IMR-90 (cell line): ENCODE measurements around the gene TMEM219. TPM values are rescaled to one million over a fixed set of nuclear protein-coding genes. Genes with fewer than 3 reads are reported as not detected.

Source experiments
- ATAC-seq: fragments of 200-7000 bp; cut with Tn5 transposase; 2 replicates; pipeline ENCODE4 v1.9.1; 2020; ENCODE audit warnings: low read depth, mild to moderate bottlenecking, moderate library complexity
- BruUV-seq: library from RNA; stranded (reverse); fragments of 400-500 nt; replicated peaks from 2 replicates; lab custom pipeline; 2021; lab: Mats Ljungman, UMichigan
- CTCF ChIA-PET: fragments of 300-600 bp; formaldehyde crosslinking; extraction: SDS; loops from one replicate; lab custom pipeline; 2021; ENCODE audit warnings: antibody characterized with exemption; lab: Yijun Ruan, JAX
- POLR2A ChIA-PET: fragments of 300-600 bp; sonication (Branson Sonifier 250); formaldehyde crosslinking; loops from one replicate; lab custom pipeline; 2022; ENCODE audit warnings: antibody characterized with exemption; ENCODE audit not compliant: unreplicated experiment; lab: Charles Lee
- DNase-seq: peaks from one replicate; pipeline ENCODE4 v3.0.0; 2013
- H2AFZ ChIP-seq: replicated peaks from 2 replicates; pipeline ENCODE3; 2013; ENCODE audit warnings: low read length, mild to moderate bottlenecking; ENCODE audit not compliant: poor library complexity
- H2AK5ac ChIP-seq: 2 replicates; pipeline ENCODE4 v1.6.1; 2013; ENCODE audit warnings: low read depth, low read length, inconsistent platforms
- H2AK9ac ChIP-seq: replicated peaks from 2 replicates; pipeline ENCODE3; 2013; ENCODE audit warnings: mild to moderate bottlenecking, low read depth, low read length, moderate library complexity; ENCODE audit not compliant: poor library complexity
- H2BK120ac ChIP-seq: 2 replicates; pipeline ENCODE4 v1.6.1; 2013; ENCODE audit warnings: low read depth, low read length, inconsistent platforms
- H2BK15ac ChIP-seq: 3 replicates; pipeline ENCODE4 v1.6.1; 2013; ENCODE audit warnings: low read depth, low read length, inconsistent platforms
- H2BK20ac ChIP-seq: 2 replicates; pipeline ENCODE4 v1.6.1; 2013; ENCODE audit warnings: low read depth, mild to moderate bottlenecking, inconsistent platforms, low read length, moderate library complexity
- H2BK5ac ChIP-seq: 2 replicates; pipeline ENCODE4 v1.6.1; 2013; ENCODE audit warnings: mild to moderate bottlenecking, low read depth, low read length, inconsistent platforms; ENCODE audit not compliant: poor library complexity, severe bottlenecking
- H3K14ac ChIP-seq: replicated peaks from 2 replicates; pipeline ENCODE4 v1.6.1; 2013; ENCODE audit warnings: low read depth, low read length, inconsistent platforms
- H3K18ac ChIP-seq: 2 replicates; pipeline ENCODE4 v1.6.1; 2013; ENCODE audit warnings: low read depth, low read length, control low read depth
- H3K23ac ChIP-seq: 2 replicates; pipeline ENCODE4 v1.6.1; 2013; ENCODE audit warnings: low read depth, low read length, inconsistent platforms
- H3K27ac ChIP-seq: 2 replicates; pipeline ENCODE4 v1.5.1; 2013; ENCODE audit warnings: mild to moderate bottlenecking, control low read depth, low read length; ENCODE audit not compliant: insufficient read depth
- H3K27me3 ChIP-seq: 2 replicates; pipeline ENCODE4 v1.6.1; 2013; ENCODE audit warnings: low read length; ENCODE audit not compliant: control insufficient read depth, insufficient read depth
- H3K36me3 ChIP-seq: 2 replicates; pipeline ENCODE4 v1.6.1; 2013; ENCODE audit warnings: low read length, mixed read lengths; ENCODE audit not compliant: control insufficient read depth, insufficient read depth
- H3K4ac ChIP-seq: 2 replicates; pipeline ENCODE4 v1.6.1; 2013; ENCODE audit warnings: low read depth, low read length, inconsistent platforms
- H3K4me1 ChIP-seq: 2 replicates; pipeline ENCODE4 v1.6.1; 2013; ENCODE audit warnings: low read length, mixed read lengths; ENCODE audit not compliant: control insufficient read depth, insufficient read depth
- H3K4me2 ChIP-seq: 2 replicates; pipeline ENCODE4 v1.6.1; 2013; ENCODE audit warnings: low read depth, mild to moderate bottlenecking, control low read depth, low read length, moderate library complexity
- H3K4me3 ChIP-seq: 2 replicates; pipeline ENCODE4 v1.5.1; 2013; ENCODE audit warnings: low read depth, mild to moderate bottlenecking, control low read depth, low read length, moderate library complexity; ENCODE audit not compliant: insufficient read depth
- H3K56ac ChIP-seq: 2 replicates; pipeline ENCODE4 v1.6.1; 2013; ENCODE audit warnings: low read length, inconsistent platforms; ENCODE audit not compliant: insufficient read depth; ENCODE audit errors: extremely low read depth
- H3K79me1 ChIP-seq, 2 experiments: 2 replicates each; pipeline ENCODE4 v1.6.1; 2013; ENCODE audit warnings: low read length in 2 of 2, inconsistent platforms in 1 of 2, low read depth in 1 of 2
- H3K9ac ChIP-seq: 2 replicates; pipeline ENCODE4 v1.6.1; 2013; ENCODE audit warnings: low read depth, low read length, control low read depth
- H3K9me1 ChIP-seq: 2 replicates; pipeline ENCODE4 v1.6.1; 2013; ENCODE audit warnings: low read length, inconsistent platforms; ENCODE audit not compliant: insufficient read depth
- H3K9me3 ChIP-seq: 2 replicates; pipeline ENCODE4 v1.6.1; 2013; ENCODE audit warnings: low read length; ENCODE audit not compliant: control insufficient read depth, insufficient read depth
- H4K20me1 ChIP-seq: 2 replicates; pipeline ENCODE4 v1.6.1; 2013; ENCODE audit warnings: low read length, inconsistent platforms; ENCODE audit not compliant: insufficient read depth
- H4K5ac ChIP-seq: 2 replicates; pipeline ENCODE4 v1.6.1; 2013; ENCODE audit warnings: mild to moderate bottlenecking, low read depth, low read length, control low read depth
- H4K8ac ChIP-seq, 2 experiments: 2 replicates each; pipeline ENCODE4 v1.6.1; 2013; ENCODE audit warnings: low read depth in 2 of 2, low read length in 2 of 2, control low read depth in 1 of 2, inconsistent platforms in 1 of 2
- H4K91ac ChIP-seq: 2 replicates; pipeline ENCODE4 v1.6.1; 2013; ENCODE audit warnings: low read depth, low read length, inconsistent platforms; ENCODE audit not compliant: insufficient read depth
- BHLHE40 ChIP-seq: fragments of 150-350 bp; IDR thresholded peaks from 2 replicates; pipeline ENCODE4 v1.6.1; 2016; ENCODE audit warnings: mild to moderate bottlenecking, low read depth, low read length
- CEBPB ChIP-seq: IDR thresholded peaks from 2 replicates; pipeline ENCODE4 v1.6.1; 2012; ENCODE audit warnings: low read depth, low read length, improper control_type of control experiment
- CHD1 ChIP-seq: IDR thresholded peaks from 2 replicates; pipeline ENCODE4 v1.6.1; 2012; ENCODE audit warnings: low read depth, low read length, improper control_type of control experiment
- FOS ChIP-seq: fragments of 150-350 bp; IDR thresholded peaks from 2 replicates; pipeline ENCODE4 v1.6.1; 2016; ENCODE audit warnings: low read depth, low read length
- MAFK ChIP-seq: IDR thresholded peaks from 2 replicates; pipeline ENCODE4 v1.6.1; 2012; ENCODE audit warnings: low read depth, low read length, improper control_type of control experiment
- MAZ ChIP-seq: IDR thresholded peaks from 2 replicates; pipeline ENCODE4 v1.6.1; 2012; ENCODE audit warnings: low read depth, mild to moderate bottlenecking, low read length, improper control_type of control experiment, moderate library complexity, borderline replicate concordance
- MXI1 ChIP-seq: IDR thresholded peaks from 2 replicates; pipeline ENCODE4 v1.6.1; 2012; ENCODE audit warnings: low read depth, mild to moderate bottlenecking, low read length, moderate library complexity, borderline replicate concordance
- NFE2L2 ChIP-seq: fragments of 150-350 bp; IDR thresholded peaks from 2 replicates; pipeline ENCODE4 v1.6.1; 2016; ENCODE audit warnings: low read depth, mild to moderate bottlenecking, low read length
- POLR2A ChIP-seq: IDR thresholded peaks from 2 replicates; pipeline ENCODE4 v1.6.1; 2012; ENCODE audit warnings: mild to moderate bottlenecking, low read depth, low read length
- RAD21 ChIP-seq: IDR thresholded peaks from 2 replicates; pipeline ENCODE4 v1.6.1; 2012; ENCODE audit warnings: low read length, improper control_type of control experiment
- RCOR1 ChIP-seq: IDR thresholded peaks from 2 replicates; pipeline ENCODE4 v1.6.1; 2012; ENCODE audit warnings: mild to moderate bottlenecking, low read length, improper control_type of control experiment; ENCODE audit not compliant: insufficient replicate concordance
- RFX5 ChIP-seq: IDR thresholded peaks from 2 replicates; pipeline ENCODE4 v1.8.0; 2012; ENCODE audit warnings: low read depth, mild to moderate bottlenecking, low read length, moderate library complexity
- SMC3 ChIP-seq: fragments of 150-350 bp; IDR thresholded peaks from 2 replicates; pipeline ENCODE4 v1.6.1; 2016; ENCODE audit warnings: low read depth, mild to moderate bottlenecking, antibody characterized with exemption, low read length, moderate library complexity
- WGBS, 2 experiments: methylation state at CpG; one replicate each; pipeline versions ENCODE4 v1.1.5 to v1.1.7; 2013; ENCODE audit warnings: missing lambda C conversion rate in 2 of 2; ENCODE audit not compliant: insufficient read length in 1 of 2; ENCODE audit errors: extremely low coverage in 2 of 2; 5-methylcytosine and 5-hydroxymethylcytosine counted together
- dilution Hi-C: fragments of 300-500 bp; cut with HindIII; formaldehyde crosslinking; loops from one replicate; pipeline ENCODE4 v1.14.3; 2018; ENCODE audit warnings: low sequenced_read_pairs; ENCODE audit not compliant: unreplicated experiment
- in situ Hi-C: fragments of 300-500 bp; cut with MboI; formaldehyde crosslinking; loops from 3 replicates; pipeline ENCODE4 v1.14.3; 2019; ENCODE audit warnings: low sequenced_read_pairs, inconsistent platforms, mixed read lengths
- intact Hi-C: fragments of 100-400 bp; cut with micrococcal nuclease; formaldehyde crosslinking; loops from 2 replicates; pipeline ENCODE4 v1.10.0; 2022
- polyA plus RNA-seq, 3 experiments: library from polyadenylated mRNA; depleted of rRNA; stranded (reverse); fragments of >200 nt; gene quantifications; 2 replicates each; pipeline ENCODE4 v1.2.3, GENCODE V29; 2012; ENCODE audit warnings: low replicate concordance in 1 of 3
- total RNA-seq: library from RNA; depleted of rRNA; stranded (reverse); fragments of >200 nt; gene quantifications from 2 replicates; pipeline ENCODE4 v1.2.3, GENCODE V29; 2012
- TF ChIP-seq, protein P1 (sequence below): fragments of 150-350 bp; IDR thresholded peaks from 2 replicates; pipeline ENCODE4 v1.6.1; 2016; ENCODE audit warnings: low read depth, mild to moderate bottlenecking, low read length, moderate library complexity, borderline replicate concordance
- TF ChIP-seq, protein P2 (sequence below): fragments of 150-350 bp; IDR thresholded peaks from 2 replicates; pipeline ENCODE4 v1.6.1; 2017; ENCODE audit warnings: mild to moderate bottlenecking, antibody characterized with exemption, low read length, low read depth
- TF ChIP-seq, protein P3 (sequence below): conservative IDR thresholded peaks from 2 replicates; pipeline ENCODE4 v1.5.1; 2012; ENCODE audit warnings: mild to moderate bottlenecking, low read depth, low read length, improper control_type of control experiment

Gene TMEM219
- total and polyA plus RNA-seq, 2 of the 4 experiments (the other 2 are of a cell fraction): 47.0 to 95.3 TPM

DNA sequence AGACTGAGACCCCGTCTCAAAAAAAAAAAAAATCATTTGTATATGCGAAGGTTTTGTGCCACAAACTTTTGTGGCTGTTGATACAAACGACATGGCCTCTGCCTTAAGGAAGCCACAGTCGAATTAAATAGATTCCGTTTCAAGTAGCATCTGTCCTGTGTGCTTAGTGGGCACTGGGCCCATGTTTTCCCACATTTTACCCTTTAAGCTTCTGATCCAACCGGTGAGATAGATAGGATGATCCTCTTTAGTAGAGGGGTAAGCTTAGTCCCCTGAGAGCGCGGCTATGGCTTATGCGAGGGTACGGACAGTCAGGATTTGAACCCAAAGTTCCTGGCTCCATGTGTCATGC, 776 bp upstream of the TMEM219 start:
- peak overlapping the region; percentile 74 for H2BK120ac ChIP-seq
- H2AFZ ChIP-seq: peak overlapping the region; percentile 98
- H3K56ac ChIP-seq: peak overlapping the region; percentile 86; the same call in 1 of the 2 replicates
- intact Hi-C loops: loop anchor here (1.0 kb wide), 1 partner anchor 17 kb away; no protein-coding TSS in a partner anchor
- H2AK9ac ChIP-seq: peak overlapping the region; percentile 73
- in situ Hi-C loops: no loop called here
- H3K27me3 ChIP-seq: no peaks in the 10 kb centered on the region
- H3K4me1 ChIP-seq: peaks cover 8% of the 10 kb centered on the region
- peak overlapping the region; percentile 80 for H3K23ac ChIP-seq
- dilution Hi-C loops: no loop called here
- peak overlapping the region; percentile 87 for H3K4me2 ChIP-seq
- peak overlapping the region; percentile 56 for H3K18ac ChIP-seq
- H2AK5ac ChIP-seq: peak overlapping the region; percentile 38
- peaks cover 12 to 25% of the 10 kb centered on the region in 2 experiments; a peak in 3 of 4 replicates for H3K79me1 ChIP-seq
- ChIA-PET POLR2A (interaction anchor here (0.5 to 2.0 kb wide), 3 partner anchors 12 to 74 kb away, joined by 5 to 8 read pairs (median 5); partner anchors contain the start of gene TAOK2), CTCF (no interaction called here)
- H3K4me3 ChIP-seq: peak overlapping the region; percentile 55
- BruUV-seq: no TSS peak
- H3K9me3 ChIP-seq: no peaks in the 10 kb centered on the region
- peak overlapping the region; percentile 76 for H4K5ac ChIP-seq
- ATAC-seq: no peak
- H3K14ac ChIP-seq: peak overlapping the region; percentile 98
- DNase-seq: no peak
- no peak overlapping the region for H3K27ac ChIP-seq
- H4K20me1 ChIP-seq: no peaks in the 10 kb centered on the region
- peaks cover 2% of the 10 kb centered on the region; the same call in 1 of the 2 replicates for H3K36me3 ChIP-seq
- H3K9ac ChIP-seq: peak overlapping the region; percentile 84
- H4K8ac ChIP-seq: peak overlapping the region; percentile 88 to 96
- H4K91ac ChIP-seq: peak overlapping the region; percentile 82
- 83% methylated on average over 4 of the region's 10 CpGs; no CpG with 5 or more reads in 1 of the 2 experiments for WGBS, 2 experiments
- peaks cover 5% of the 10 kb centered on the region; the same call in 1 of the 2 replicates for H3K9me1 ChIP-seq
- H2BK5ac ChIP-seq: peak overlapping the region; percentile 77
- peak overlapping the region; percentile 85 for H3K4ac ChIP-seq
- H2BK20ac ChIP-seq: no peak overlapping the region
- TF ChIP-seq POLR2A: no peak
- TF ChIP-seq MAZ: no peak
- TF ChIP-seq BHLHE40: no peak
- no peak for TF ChIP-seq RCOR1
- TF ChIP-seq, protein P1, sequence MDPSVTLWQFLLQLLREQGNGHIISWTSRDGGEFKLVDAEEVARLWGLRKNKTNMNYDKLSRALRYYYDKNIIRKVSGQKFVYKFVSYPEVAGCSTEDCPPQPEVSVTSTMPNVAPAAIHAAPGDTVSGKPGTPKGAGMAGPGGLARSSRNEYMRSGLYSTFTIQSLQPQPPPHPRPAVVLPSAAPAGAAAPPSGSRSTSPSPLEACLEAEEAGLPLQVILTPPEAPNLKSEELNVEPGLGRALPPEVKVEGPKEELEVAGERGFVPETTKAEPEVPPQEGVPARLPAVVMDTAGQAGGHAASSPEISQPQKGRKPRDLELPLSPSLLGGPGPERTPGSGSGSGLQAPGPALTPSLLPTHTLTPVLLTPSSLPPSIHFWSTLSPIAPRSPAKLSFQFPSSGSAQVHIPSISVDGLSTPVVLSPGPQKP: no peak
- no peak for TF ChIP-seq CEBPB
- no peak for TF ChIP-seq MXI1
- TF ChIP-seq RFX5: no peak
- no peak for TF ChIP-seq CHD1
- TF ChIP-seq NFE2L2: no peak
- TF ChIP-seq FOS: no peak
- TF ChIP-seq MAFK: no peak
- TF ChIP-seq, protein P2, sequence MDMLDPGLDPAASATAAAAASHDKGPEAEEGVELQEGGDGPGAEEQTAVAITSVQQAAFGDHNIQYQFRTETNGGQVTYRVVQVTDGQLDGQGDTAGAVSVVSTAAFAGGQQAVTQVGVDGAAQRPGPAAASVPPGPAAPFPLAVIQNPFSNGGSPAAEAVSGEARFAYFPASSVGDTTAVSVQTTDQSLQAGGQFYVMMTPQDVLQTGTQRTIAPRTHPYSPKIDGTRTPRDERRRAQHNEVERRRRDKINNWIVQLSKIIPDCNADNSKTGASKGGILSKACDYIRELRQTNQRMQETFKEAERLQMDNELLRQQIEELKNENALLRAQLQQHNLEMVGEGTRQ: no peak
- TF ChIP-seq, protein P3, sequence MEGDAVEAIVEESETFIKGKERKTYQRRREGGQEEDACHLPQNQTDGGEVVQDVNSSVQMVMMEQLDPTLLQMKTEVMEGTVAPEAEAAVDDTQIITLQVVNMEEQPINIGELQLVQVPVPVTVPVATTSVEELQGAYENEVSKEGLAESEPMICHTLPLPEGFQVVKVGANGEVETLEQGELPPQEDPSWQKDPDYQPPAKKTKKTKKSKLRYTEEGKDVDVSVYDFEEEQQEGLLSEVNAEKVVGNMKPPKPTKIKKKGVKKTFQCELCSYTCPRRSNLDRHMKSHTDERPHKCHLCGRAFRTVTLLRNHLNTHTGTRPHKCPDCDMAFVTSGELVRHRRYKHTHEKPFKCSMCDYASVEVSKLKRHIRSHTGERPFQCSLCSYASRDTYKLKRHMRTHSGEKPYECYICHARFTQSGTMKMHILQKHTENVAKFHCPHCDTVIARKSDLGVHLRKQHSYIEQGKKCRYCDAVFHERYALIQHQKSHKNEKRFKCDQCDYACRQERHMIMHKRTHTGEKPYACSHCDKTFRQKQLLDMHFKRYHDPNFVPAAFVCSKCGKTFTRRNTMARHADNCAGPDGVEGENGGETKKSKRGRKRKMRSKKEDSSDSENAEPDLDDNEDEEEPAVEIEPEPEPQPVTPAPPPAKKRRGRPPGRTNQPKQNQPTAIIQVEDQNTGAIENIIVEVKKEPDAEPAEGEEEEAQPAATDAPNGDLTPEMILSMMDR: no peak
- TF ChIP-seq RAD21: no peak
- no peak for TF ChIP-seq SMC3
- 0 out of 3 replicates have a peak overlapping the region, but pooled peaks have one; percentile 55 for H2BK15ac ChIP-seq
